Activated CD8-positive, alpha-beta memory T cell treated with anti-CD3 and anti-CD28 coated beads for 24 hours (primary cell): ENCODE measurements around the gene PLA2G12B.
"Not testable (repeated sequence)": the region's sequence is repeated elsewhere in the genome, so short reads cannot be mapped to it uniquely, and the experiment has no call there.

Experiments used
- DNase-seq: peaks from one replicate; pipeline ENCODE4 v3.0.0-alpha.2; 2020

PLA2G12B gene

GRCh38 chr10:72954596-72955554 is at the start of gene PLA2G12B:
TSS of gene PLA2G12B (minus strand) at chr10:72954806. CDS start at chr10:72954685, 121 bp downstream.
- no peak for DNase-seq

- no peak for DNase-seq
Observed at GRCh38 chr10:73003822-73004221, 49.2 kb upstream of the PLA2G12B start.

- DNase-seq = no peak
Observed at GRCh38 chr10:73000973-73001372, 46.4 kb upstream of the PLA2G12B start.

- no peak for DNase-seq
Observed at GRCh38 chr10:72997099-72997498, 42.5 kb upstream of the PLA2G12B start.

GRCh38 chr10:72995459-72995858 is 40.9 kb upstream of the PLA2G12B start:
- not testable (repeated sequence) for DNase-seq

GRCh38 chr10:72989771-72990170 is 35.2 kb upstream of the PLA2G12B start:
- DNase-seq = not testable (repeated sequence)

- DNase-seq = not testable (repeated sequence)
Observed at GRCh38 chr10:72984618-72985017, 30.0 kb upstream of the PLA2G12B start.

- DNase-seq = no peak
Observed at GRCh38 chr10:72981882-72982529, 27.4 kb upstream of the PLA2G12B start.

GRCh38 chr10:72981028-72981881 is 26.6 kb upstream of the PLA2G12B start:
- DNase-seq = no peak

- DNase-seq = no peak
Observed at GRCh38 chr10:72980348-72980747, 25.7 kb upstream of the PLA2G12B start.

- no peak for DNase-seq
Observed at GRCh38 chr10:72979709-72980108, 25.1 kb upstream of the PLA2G12B start.

- DNase-seq = no peak
Observed at GRCh38 chr10:72976886-72977285, 22.3 kb upstream of the PLA2G12B start.

- no peak for DNase-seq
Observed at GRCh38 chr10:72956001-72956400, 1.4 kb upstream of the PLA2G12B start.

- no peak for DNase-seq
Observed at GRCh38 chr10:72954230-72954595, 393 bp downstream of the PLA2G12B start.

GRCh38 chr10:72953687-72954086 is 919 bp downstream of the PLA2G12B start:
- no peak for DNase-seq

GRCh38 chr10:72952642-72953158 is 1.9 kb downstream of the PLA2G12B start:
- DNase-seq = no peak

- DNase-seq = no peak
Observed at GRCh38 chr10:72952189-72952588, 2.4 kb downstream of the PLA2G12B start.

GRCh38 chr10:72951760-72952159 is 2.8 kb downstream of the PLA2G12B start:
- no peak for DNase-seq

GRCh38 chr10:72948762-72949161 is 5.8 kb downstream of the PLA2G12B start:
- no peak for DNase-seq

GRCh38 chr10:72946963-72947362 is 7.6 kb downstream of the PLA2G12B start:
- DNase-seq = no peak

- no peak for DNase-seq
Observed at GRCh38 chr10:72943498-72944234, 10.9 kb downstream of the PLA2G12B start.

- no peak for DNase-seq
Observed at GRCh38 chr10:72935361-72935760, 19.2 kb downstream of the PLA2G12B start.
